Stimulated activated CD4-positive, alpha-beta T cell treated with anti-CD3 and anti-CD28 coated beads, Interleukin-4, amount 100 ng/mL, for 24 hours (primary cell): ENCODE measurements around the gene SORCS2.

Source experiments
- DNase-seq: peaks from one replicate; pipeline ENCODE4 v3.0.0-alpha.2; 2020

Gene SORCS2

GRCh38 chr4:7384003-7384928 lies 191.9 kb downstream of the SORCS2 start:
- no peak for DNase-seq

- no peak for DNase-seq
Measured at GRCh38 chr4:7384929-7385890, 192.9 kb downstream of the SORCS2 start.

- no peak for DNase-seq
Measured at GRCh38 chr4:7387925-7388324, 195.6 kb downstream of the SORCS2 start.

GRCh38 chr4:7388627-7389026 lies 196.3 kb downstream of the SORCS2 start:
- DNase-seq = no peak

GRCh38 chr4:7389101-7389701 lies 196.9 kb downstream of the SORCS2 start:
- no peak for DNase-seq

- no peak for DNase-seq
Measured at GRCh38 chr4:7389719-7390118, 197.4 kb downstream of the SORCS2 start.

GRCh38 chr4:7390336-7390735 lies 198.0 kb downstream of the SORCS2 start:
- DNase-seq = no peak

- DNase-seq = no peak
Measured at GRCh38 chr4:7390906-7391636, 198.7 kb downstream of the SORCS2 start.

- no peak for DNase-seq
Measured at GRCh38 chr4:7391637-7392437, 199.5 kb downstream of the SORCS2 start.

- DNase-seq = no peak
Measured at GRCh38 chr4:7392438-7393421, 200.4 kb downstream of the SORCS2 start.

GRCh38 chr4:7393601-7394575 lies 201.6 kb downstream of the SORCS2 start:
- no peak for DNase-seq

GRCh38 chr4:7394681-7395451 lies 202.5 kb downstream of the SORCS2 start:
- DNase-seq = no peak

- no peak for DNase-seq
Measured at GRCh38 chr4:7395645-7396044, 203.3 kb downstream of the SORCS2 start.

GRCh38 chr4:7396186-7396910 lies 204.0 kb downstream of the SORCS2 start:
- no peak for DNase-seq

GRCh38 chr4:7397206-7398103 lies 205.1 kb downstream of the SORCS2 start:
- no peak for DNase-seq

- DNase-seq = no peak
Measured at GRCh38 chr4:7398104-7398423, 205.7 kb downstream of the SORCS2 start.
